ENCODE measurements around the gene CCDC138. TPM values are rescaled to one million over a fixed set of nuclear protein-coding genes. Genes with fewer than 3 reads are reported as not detected.

The CCDC138 gene
- polyA plus RNA-seq, 1 donor from 2014 or later, result 19.0 TPM

DNA sequence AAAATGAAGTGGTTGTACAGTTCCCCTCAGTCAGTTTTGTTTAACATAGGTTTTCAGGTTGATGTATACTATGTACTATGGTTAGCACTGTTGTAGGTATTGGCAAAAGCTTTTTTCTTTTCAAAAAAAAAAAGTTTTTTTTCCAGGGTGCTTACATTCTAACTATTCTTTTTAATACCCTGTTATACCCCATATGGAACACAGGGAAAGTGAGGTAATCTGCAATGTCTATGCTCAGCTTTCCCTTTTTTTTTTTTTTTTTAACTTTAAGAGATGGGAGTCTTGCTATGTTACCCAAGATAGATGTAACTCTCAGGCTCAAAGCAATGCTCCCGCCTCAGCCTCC lies 590 bp upstream of the CCDC138 start:
- Histone ChIP-seq H4K20me1 (ENCODE audit: insufficient read depth) (no peaks in the 10 kb centered on the region), H3F3A (ENCODE audit: insufficient read depth, low read length, poor library complexity, severe bottlenecking) (no peaks in the 10 kb centered on the region), H2AFZ (ENCODE audit: low read depth, low read length) (no peak overlapping the region), H3K9ac (ENCODE audit: low read length) (peak overlapping the region; percentile 73), H3K4me3 (ENCODE audit: low read length) (peak overlapping the region; percentile 80), H3K9me2 (ENCODE audit: insufficient read depth, low read length) (no peaks in the 10 kb centered on the region), H3K4me2 (ENCODE audit: low read length) (peak overlapping the region; percentile 94), H3K27me3 (ENCODE audit: insufficient read depth, low read depth, low read length) (no peaks in the 10 kb centered on the region), H3K9me3 (ENCODE audit: low read length) (no peaks in the 10 kb centered on the region), H3K79me2 (replicated peaks; ENCODE audit: insufficient read depth, low read length) (peaks cover 11% of the 10 kb centered on the region), H3K27ac (ENCODE audit: low read length) (peak overlapping the region; percentile 53), H3K36me3 (ENCODE audit: insufficient read depth, low read length) (no peaks in the 10 kb centered on the region)
- no peak for TF ChIP-seq SMC3 (conservative IDR thresholded peaks at IDR 0.05; ENCODE audit: poor library complexity)
- TF ChIP-seq EZH2 (IDR thresholded peaks at IDR 0.05; ENCODE audit: borderline replicate concordance, insufficient read depth, low read length, poor library complexity, severe bottlenecking), result no peak
- no peak for TF ChIP-seq MXI1 (conservative IDR thresholded peaks at IDR 0.05; ENCODE audit: poor library complexity, severe bottlenecking)
- TF ChIP-seq RAD21 (conservative IDR thresholded peaks at IDR 0.05), result no peak
- TF ChIP-seq, protein P1, sequence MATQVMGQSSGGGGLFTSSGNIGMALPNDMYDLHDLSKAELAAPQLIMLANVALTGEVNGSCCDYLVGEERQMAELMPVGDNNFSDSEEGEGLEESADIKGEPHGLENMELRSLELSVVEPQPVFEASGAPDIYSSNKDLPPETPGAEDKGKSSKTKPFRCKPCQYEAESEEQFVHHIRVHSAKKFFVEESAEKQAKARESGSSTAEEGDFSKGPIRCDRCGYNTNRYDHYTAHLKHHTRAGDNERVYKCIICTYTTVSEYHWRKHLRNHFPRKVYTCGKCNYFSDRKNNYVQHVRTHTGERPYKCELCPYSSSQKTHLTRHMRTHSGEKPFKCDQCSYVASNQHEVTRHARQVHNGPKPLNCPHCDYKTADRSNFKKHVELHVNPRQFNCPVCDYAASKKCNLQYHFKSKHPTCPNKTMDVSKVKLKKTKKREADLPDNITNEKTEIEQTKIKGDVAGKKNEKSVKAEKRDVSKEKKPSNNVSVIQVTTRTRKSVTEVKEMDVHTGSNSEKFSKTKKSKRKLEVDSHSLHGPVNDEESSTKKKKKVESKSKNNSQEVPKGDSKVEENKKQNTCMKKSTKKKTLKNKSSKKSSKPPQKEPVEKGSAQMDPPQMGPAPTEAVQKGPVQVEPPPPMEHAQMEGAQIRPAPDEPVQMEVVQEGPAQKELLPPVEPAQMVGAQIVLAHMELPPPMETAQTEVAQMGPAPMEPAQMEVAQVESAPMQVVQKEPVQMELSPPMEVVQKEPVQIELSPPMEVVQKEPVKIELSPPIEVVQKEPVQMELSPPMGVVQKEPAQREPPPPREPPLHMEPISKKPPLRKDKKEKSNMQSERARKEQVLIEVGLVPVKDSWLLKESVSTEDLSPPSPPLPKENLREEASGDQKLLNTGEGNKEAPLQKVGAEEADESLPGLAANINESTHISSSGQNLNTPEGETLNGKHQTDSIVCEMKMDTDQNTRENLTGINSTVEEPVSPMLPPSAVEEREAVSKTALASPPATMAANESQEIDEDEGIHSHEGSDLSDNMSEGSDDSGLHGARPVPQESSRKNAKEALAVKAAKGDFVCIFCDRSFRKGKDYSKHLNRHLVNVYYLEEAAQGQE (IDR thresholded peaks at IDR 0.05; ENCODE audit: borderline replicate concordance), result no peak
- TF ChIP-seq POLR2AphosphoS5 (IDR thresholded peaks at IDR 0.05), result no peak
- TF ChIP-seq, protein P2, sequence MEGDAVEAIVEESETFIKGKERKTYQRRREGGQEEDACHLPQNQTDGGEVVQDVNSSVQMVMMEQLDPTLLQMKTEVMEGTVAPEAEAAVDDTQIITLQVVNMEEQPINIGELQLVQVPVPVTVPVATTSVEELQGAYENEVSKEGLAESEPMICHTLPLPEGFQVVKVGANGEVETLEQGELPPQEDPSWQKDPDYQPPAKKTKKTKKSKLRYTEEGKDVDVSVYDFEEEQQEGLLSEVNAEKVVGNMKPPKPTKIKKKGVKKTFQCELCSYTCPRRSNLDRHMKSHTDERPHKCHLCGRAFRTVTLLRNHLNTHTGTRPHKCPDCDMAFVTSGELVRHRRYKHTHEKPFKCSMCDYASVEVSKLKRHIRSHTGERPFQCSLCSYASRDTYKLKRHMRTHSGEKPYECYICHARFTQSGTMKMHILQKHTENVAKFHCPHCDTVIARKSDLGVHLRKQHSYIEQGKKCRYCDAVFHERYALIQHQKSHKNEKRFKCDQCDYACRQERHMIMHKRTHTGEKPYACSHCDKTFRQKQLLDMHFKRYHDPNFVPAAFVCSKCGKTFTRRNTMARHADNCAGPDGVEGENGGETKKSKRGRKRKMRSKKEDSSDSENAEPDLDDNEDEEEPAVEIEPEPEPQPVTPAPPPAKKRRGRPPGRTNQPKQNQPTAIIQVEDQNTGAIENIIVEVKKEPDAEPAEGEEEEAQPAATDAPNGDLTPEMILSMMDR (IDR thresholded peaks at IDR 0.05; ENCODE audit: poor library complexity, severe bottlenecking), result no peak
- TF ChIP-seq TAF1 (IDR thresholded peaks at IDR 0.05; ENCODE audit: low read depth), result no peak
- no peak for TF ChIP-seq EP300 (conservative IDR thresholded peaks at IDR 0.05; ENCODE audit: poor library complexity, severe bottlenecking)

DNA sequence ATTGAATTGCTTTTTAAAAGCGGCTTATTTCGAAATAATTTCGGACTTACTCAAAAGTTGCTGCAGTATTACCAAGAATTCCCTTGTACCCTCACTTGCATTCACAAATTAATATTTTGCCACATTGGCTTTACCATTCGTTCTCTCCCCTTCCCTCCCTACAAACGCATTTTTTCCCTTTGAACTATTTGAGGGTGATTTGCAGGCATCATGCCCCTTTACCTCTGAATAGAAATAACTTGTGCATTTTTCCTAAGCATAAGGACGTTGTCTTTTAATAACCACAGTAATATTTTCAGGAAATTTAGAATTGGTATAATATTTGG lies 608 bp downstream of the CCDC138 start:
- no peak for TF ChIP-seq RAD21 (conservative IDR thresholded peaks at IDR 0.05)
- no peak for TF ChIP-seq MXI1 (conservative IDR thresholded peaks at IDR 0.05; ENCODE audit: poor library complexity, severe bottlenecking)
- TF ChIP-seq SMC3 (conservative IDR thresholded peaks at IDR 0.05; ENCODE audit: poor library complexity), result no peak
- TF ChIP-seq, protein P1 (IDR thresholded peaks at IDR 0.05; ENCODE audit: borderline replicate concordance), result no peak
- TF ChIP-seq POLR2AphosphoS5 (IDR thresholded peaks at IDR 0.05), result no peak
- TF ChIP-seq TAF1 (IDR thresholded peaks at IDR 0.05; ENCODE audit: low read depth), result no peak
- TF ChIP-seq EP300 (conservative IDR thresholded peaks at IDR 0.05; ENCODE audit: poor library complexity, severe bottlenecking), result no peak
- TF ChIP-seq EZH2 (IDR thresholded peaks at IDR 0.05; ENCODE audit: borderline replicate concordance, insufficient read depth, low read length, poor library complexity, severe bottlenecking), result no peak
- TF ChIP-seq, protein P2 (IDR thresholded peaks at IDR 0.05; ENCODE audit: poor library complexity, severe bottlenecking), result no peak
- Histone ChIP-seq H3K79me2 (replicated peaks; ENCODE audit: insufficient read depth, low read length) (peaks cover 11% of the 10 kb centered on the region), H4K20me1 (ENCODE audit: insufficient read depth) (no peaks in the 10 kb centered on the region), H3K4me3 (ENCODE audit: low read length) (peak overlapping the region; percentile 80), H3K9me3 (ENCODE audit: low read length) (no peaks in the 10 kb centered on the region), H2AFZ (ENCODE audit: low read depth, low read length) (peak overlapping the region; percentile 66), H3F3A (ENCODE audit: insufficient read depth, low read length, poor library complexity, severe bottlenecking) (no peaks in the 10 kb centered on the region), H3K27me3 (ENCODE audit: insufficient read depth, low read depth, low read length) (no peaks in the 10 kb centered on the region), H3K4me2 (ENCODE audit: low read length) (peak overlapping the region; percentile 92), H3K36me3 (ENCODE audit: insufficient read depth, low read length) (no peaks in the 10 kb centered on the region), H3K9ac (ENCODE audit: low read length) (peak overlapping the region; percentile 73), H3K9me2 (ENCODE audit: insufficient read depth, low read length) (no peaks in the 10 kb centered on the region), H3K27ac (ENCODE audit: low read length) (peak overlapping the region; percentile 53)
